Left ventricle myocardium inferior (tissue), 1 donor: ENCODE measurements around the gene FAM120C. TPM values are rescaled to one million over a fixed set of nuclear protein-coding genes. Genes with fewer than 3 reads are reported as not detected.

Source experiments
- DNase-seq: peaks from one replicate; pipeline ENCODE4 v3.0.0-alpha.2; 2020
- H3K27ac ChIP-seq: fragments of 200-600 bp; replicated peaks from 2 replicates; pipeline ENCODE4 v1.8.0; 2021
- H3K27me3 ChIP-seq: fragments of 200-600 bp; 2 replicates; pipeline ENCODE4 v1.8.0; 2021; ENCODE audit warnings: low read depth
- H3K36me3 ChIP-seq: fragments of 200-600 bp; 2 replicates; pipeline ENCODE4 v1.8.0; 2021
- H3K4me1 ChIP-seq: fragments of 200-600 bp; 2 replicates; pipeline ENCODE4 v1.8.0; 2021
- H3K4me3 ChIP-seq: fragments of 200-600 bp; 2 replicates; pipeline ENCODE4 v1.8.0; 2021; ENCODE audit warnings: mild to moderate bottlenecking, moderate library complexity
- H3K9me3 ChIP-seq: fragments of 200-600 bp; replicated peaks from 2 replicates; pipeline ENCODE4 v1.8.0; 2021
- CTCF ChIP-seq: fragments of 200-600 bp; IDR thresholded peaks from 2 replicates; pipeline ENCODE4 v1.8.0; 2021; ENCODE audit warnings: antibody characterized with exemption, mild to moderate bottlenecking, borderline replicate concordance
- intact Hi-C: fragments of 100-400 bp; cut with micrococcal nuclease; formaldehyde crosslinking; loops from one replicate; pipeline ENCODE4 v1.11.0; 2022
- long read RNA-seq: library from polyadenylated mRNA; unstranded; transcript quantifications from one replicate; pipeline ENCODE4 v2.0.0, GENCODE V29; 2021
- total RNA-seq: library from RNA; stranded (reverse); fragmentation: NEBNext Ultra II Directional; extraction: Animal tissue kit (Norgen Biotek cat#: 25700); gene quantifications from one replicate; pipeline ENCODE4 v1.2.1, GENCODE V29; 2021
- donor health status: DM: no; HTN: yes; CAD: no; lungs with severe emphysema.

FAM120C gene
- total RNA-seq, result 6.0 TPM
- long read RNA-seq, full-length matches to known transcripts, result 4 of 6 reads
- long read RNA-seq, partial matches to known transcripts, result 0 of 6 reads
- long read RNA-seq, other reads (novel, unspliced or antisense), result 2 of 6 reads

GRCh38 chrX:54182864-54183613 lies at the start of gene FAM120C:
Gene FAM120C, minus strand, starts transcription at chrX:54183254. Its CDS starts 56 bp downstream, at chrX:54183198.
- Histone ChIP-seq H3K9me3 (no peaks in the 10 kb centered on the region), H3K27ac (peak within 1 kb of the TSS; percentile 93), H3K4me1 (peaks cover 43% of the 10 kb centered on the region), H3K36me3 (no peaks in the 10 kb centered on the region), H3K27me3 (no peaks in the 10 kb centered on the region), H3K4me3 (peak within 1 kb of the TSS; percentile 85)
- no peak for TF ChIP-seq CTCF
- DNase-seq, result peak; percentile 71
- intact Hi-C loops, result no loop called here

GRCh38 chrX:54230435-54231148 lies 47.5 kb upstream of the FAM120C start:
- Histone ChIP-seq H3K27me3 (no peaks in the 10 kb centered on the region), H3K4me1 (no peaks in the 10 kb centered on the region), H3K9me3 (no peaks in the 10 kb centered on the region), H3K27ac (no peak overlapping the region), H3K4me3 (no peak overlapping the region), H3K36me3 (no peaks in the 10 kb centered on the region)
- no peak for DNase-seq
- intact Hi-C loops, result no loop called here
- no peak for TF ChIP-seq CTCF

- intact Hi-C loops, result no loop called here
- no peak overlapping the region for H3K27ac ChIP-seq
- no peaks in the 10 kb centered on the region for H3K9me3 ChIP-seq
- H3K4me1 ChIP-seq, result no peaks in the 10 kb centered on the region
- DNase-seq, result no peak
- no peak overlapping the region for H3K4me3 ChIP-seq
- no peak for TF ChIP-seq CTCF
- no peaks in the 10 kb centered on the region for H3K27me3 ChIP-seq
- no peaks in the 10 kb centered on the region for H3K36me3 ChIP-seq
These were observed 40.5 kb upstream of the FAM120C start for GRCh38 chrX:54223581-54223980.

GRCh38 chrX:54213603-54214002 lies 30.5 kb upstream of the FAM120C start:
- Histone ChIP-seq H3K27ac (no peak overlapping the region), H3K9me3 (no peaks in the 10 kb centered on the region), H3K36me3 (no peaks in the 10 kb centered on the region), H3K27me3 (no peaks in the 10 kb centered on the region), H3K4me3 (no peak overlapping the region), H3K4me1 (no peaks in the 10 kb centered on the region)
- DNase-seq, result no peak
- no peak for TF ChIP-seq CTCF
- intact Hi-C loops, result no loop called here

- no peak overlapping the region for H3K27ac ChIP-seq
- intact Hi-C loops, result no loop called here
- no peaks in the 10 kb centered on the region for H3K9me3 ChIP-seq
- H3K4me3 ChIP-seq, result no peak overlapping the region
- H3K27me3 ChIP-seq, result no peaks in the 10 kb centered on the region
- TF ChIP-seq CTCF, result no peak
- no peaks in the 10 kb centered on the region for H3K36me3 ChIP-seq
- DNase-seq, result no peak
- H3K4me1 ChIP-seq, result no peaks in the 10 kb centered on the region
These were observed 25.5 kb upstream of the FAM120C start for GRCh38 chrX:54208531-54208930.
